Measurements from ENCODE around the gene TTLL13.
A peak's percentile ranks its signal among the peaks of the same experiment; 100 is the strongest.

Gene TTLL13, protein sequence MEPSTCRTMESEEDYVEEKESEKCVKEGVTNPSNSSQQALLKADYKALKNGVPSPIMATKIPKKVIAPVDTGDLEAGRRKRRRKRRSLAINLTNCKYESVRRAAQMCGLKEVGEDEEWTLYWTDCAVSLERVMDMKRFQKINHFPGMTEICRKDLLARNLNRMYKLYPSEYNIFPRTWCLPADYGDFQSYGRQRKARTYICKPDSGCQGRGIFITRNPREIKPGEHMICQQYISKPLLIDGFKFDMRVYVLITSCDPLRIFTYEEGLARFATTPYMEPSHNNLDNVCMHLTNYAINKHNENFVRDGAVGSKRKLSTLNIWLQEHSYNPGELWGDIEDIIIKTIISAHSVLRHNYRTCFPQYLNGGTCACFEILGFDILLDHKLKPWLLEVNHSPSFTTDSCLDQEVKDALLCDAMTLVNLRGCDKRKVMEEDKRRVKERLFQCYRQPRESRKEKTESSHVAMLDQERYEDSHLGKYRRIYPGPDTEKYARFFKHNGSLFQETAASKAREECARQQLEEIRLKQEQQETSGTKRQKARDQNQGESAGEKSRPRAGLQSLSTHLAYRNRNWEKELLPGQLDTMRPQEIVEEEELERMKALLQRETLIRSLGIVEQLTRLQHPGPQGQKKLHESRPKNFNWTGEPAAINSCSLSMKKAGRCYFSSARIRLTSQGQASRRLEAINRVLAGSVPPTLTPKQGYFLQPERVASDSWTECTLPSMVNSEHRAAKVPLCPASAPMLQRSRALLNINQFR

DNA sequence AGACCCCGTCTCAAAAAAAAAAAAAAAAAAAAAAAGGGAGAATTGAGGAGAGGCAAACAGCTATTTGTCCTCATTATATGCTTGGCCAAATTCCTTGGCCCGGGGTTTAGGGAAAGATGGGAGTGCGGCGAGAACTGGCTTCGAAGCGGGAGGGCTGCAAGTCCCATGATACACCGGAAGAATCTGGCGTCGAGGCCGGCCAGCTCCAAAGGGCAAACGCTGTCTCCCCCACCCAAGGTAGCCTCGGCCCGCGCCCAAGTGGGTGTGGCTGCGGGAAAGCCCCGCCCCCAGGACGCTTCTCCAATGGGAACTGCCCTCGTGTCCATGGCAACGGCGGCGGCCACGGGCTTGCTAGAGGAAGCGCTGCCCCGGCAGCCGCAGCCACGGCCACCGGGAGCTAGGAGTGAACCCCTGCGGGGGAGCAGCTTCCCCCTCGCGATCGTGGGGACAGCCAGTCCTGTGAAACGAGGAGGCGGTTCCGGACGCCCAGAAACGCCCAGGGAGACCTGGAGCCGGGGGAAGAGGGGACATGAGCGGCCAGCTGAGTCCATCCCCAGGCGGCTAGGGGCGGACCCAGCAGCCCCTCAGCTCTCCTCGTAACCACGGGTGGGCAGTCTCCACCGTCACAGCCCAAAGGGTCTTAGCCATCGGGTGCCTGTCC is at the start of gene TTLL13:
Gene TTLL13, plus strand, starts transcription at position 354 of the 661 bp plus-strand sequence. CDS start 1,075 bp downstream, outside the sequence.
- peak; percentile 70 to 72 (median 70) for DNase-seq (ENCODE audit: low read depth in 3 of 3)

DNA sequence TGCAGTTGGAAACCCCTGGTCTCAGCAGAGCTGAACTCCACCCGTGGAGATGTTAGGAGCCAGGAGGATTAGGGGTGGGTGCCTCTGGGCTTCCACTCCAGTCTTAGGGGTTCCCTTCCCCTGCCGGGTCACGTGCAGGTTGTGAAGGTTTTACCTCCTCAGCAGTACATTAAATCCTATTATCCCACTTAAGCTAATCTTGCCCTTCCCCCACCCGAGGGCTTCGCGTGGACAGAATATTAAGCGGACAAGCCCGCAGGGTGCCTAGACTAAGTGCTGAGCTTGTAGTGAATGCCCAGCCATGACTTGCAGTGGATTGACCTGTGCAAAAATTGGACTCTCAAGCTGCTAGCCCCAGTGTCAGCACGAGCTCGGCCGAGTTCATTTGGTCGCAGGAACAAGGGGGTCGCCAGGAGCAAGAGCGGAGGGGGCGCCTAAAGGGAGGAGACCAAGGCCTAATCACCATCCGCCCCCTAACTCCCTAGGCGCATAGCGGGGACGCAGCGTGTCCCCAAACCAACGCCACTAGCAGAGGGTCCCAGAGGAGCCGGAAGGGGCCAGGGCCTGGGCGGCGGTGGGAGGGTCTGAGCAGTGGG is 48.7 kb upstream of the TTLL13 start:
- DNase-seq (ENCODE audit: low read depth in 3 of 3), result no peak

DNA sequence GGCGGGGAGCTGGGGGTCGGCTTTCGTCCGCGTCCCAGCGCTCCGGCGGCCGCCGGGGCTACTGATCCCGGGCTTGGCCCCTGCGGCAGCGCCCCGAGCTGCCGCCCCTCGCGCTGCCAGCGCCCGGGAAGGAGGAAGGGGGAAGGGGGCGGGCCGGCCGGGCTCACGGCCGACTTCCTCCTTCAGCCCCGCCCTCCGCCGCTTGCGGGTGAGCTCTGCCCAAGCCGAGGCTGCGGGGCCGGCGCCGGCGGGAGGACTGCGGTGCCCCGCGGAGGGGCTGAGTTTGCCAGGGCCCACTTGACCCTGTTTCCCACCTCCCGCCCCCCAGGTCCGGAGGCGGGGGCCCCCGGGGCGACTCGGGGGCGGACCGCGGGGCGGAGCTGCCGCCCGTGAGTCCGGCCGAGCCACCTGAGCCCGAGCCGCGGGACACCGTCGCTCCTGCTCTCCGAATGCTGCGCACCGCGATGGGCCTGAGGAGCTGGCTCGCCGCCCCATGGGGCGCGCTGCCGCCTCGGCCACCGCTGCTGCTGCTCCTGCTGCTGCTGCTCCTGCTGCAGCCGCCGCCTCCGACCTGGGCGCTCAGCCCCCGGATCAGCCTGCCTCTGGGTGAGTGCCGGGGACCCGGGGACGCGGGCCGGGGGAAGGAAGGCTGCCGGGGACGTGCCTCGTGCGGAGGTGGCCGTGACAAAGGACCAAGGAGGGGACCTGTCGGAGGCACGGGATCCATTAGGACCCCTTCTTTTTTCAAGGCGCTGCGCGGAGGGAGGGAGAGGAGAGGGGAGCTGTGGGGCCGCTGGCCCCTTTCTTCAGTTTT is 48.0 kb upstream of the TTLL13 start, which contains the start of gene SEMA4B:
Gene SEMA4B, plus strand, starts transcription at position 201 of the 814 bp plus-strand sequence. Its CDS starts 249 bp downstream, at position 450.
- DNase-seq (ENCODE audit: low read depth in 3 of 3), result peak in 2 of 3 donors; percentile 41 to 67

DNA sequence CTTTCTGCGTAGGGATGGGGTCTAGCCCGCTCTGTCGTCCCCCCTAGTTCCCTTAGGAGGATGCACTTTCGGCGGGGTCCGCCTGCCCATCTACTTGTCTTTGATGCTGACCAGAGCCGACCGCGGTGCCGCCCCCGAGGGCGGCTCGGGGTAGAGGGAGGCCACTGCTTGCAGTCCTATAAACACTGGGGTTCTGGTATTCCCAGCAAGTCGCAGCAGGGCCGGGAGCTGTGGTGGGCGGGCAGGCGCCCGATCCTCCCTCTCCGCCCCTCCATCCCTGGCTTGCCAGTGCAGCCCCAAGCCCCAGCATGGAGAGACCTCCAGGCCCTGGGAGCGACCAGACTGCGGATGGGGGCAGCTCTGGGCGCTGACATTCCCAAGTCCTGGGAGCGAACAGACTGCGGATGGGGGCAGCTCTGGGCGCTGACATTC is 47.4 kb upstream of the TTLL13 start:
- no peak for DNase-seq (ENCODE audit: low read depth in 3 of 3)

DNA sequence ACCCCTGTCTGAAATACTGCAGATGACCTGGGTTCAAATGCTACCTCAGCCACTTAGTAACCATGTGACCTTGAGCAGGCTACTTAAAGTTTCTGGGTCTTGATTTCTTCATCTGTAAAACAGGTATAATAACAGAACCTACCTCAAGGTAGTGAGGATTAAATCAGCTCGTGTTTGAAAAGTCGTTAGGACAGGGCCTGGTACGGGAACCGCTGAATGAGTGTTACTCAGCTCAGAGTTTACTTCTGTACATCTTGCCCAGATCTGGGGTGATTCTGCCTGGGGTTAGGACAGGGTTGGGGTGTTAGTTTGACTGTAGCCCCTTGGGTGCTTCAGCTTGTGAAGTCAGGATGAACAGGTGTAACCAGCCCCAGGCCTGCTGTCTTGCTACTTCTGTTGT is 46.4 kb upstream of the TTLL13 start:
- no peak for DNase-seq (ENCODE audit: low read depth in 3 of 3)

DNA sequence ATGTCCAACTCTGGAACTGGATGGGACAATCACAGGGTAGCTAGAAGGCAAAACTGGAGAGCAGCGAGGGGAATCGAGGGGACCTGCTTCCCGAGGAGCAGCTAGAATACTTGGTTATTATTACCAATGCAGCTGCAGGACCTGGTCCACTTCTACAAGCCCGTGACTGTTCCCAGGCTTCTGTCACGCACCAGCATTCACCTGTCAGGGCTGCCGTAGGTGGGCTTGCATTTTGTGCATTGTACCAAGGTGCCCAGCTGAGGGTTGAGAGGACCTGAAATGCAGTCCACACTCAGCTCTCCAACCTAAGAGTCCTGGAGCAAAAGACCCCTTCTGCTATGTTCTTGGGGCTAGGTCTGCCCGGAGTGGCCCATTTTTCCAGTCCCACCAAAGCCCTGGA is 45.9 kb upstream of the TTLL13 start:
- no peak for DNase-seq (ENCODE audit: low read depth in 3 of 3)

DNA sequence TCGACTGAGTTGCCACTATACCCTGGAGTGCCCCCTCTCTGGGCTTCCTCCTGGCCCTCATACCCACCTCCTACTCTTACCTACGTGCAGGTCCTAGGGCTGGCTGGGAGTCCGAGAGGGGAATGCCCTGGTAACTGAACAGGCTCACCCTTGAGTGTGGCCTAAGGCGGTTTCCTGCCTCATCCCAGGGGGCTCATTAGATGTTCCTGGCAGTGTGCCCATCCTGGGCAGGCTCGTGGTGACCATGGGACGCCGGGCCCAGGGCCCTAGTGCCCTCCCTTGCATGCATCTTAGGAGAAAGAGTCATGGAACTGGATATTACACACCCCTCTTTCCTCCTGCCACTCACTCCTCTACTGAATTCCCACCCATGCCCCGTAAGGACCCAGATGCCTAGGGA is 45.4 kb upstream of the TTLL13 start:
- DNase-seq (ENCODE audit: low read depth in 3 of 3), result no peak

DNA sequence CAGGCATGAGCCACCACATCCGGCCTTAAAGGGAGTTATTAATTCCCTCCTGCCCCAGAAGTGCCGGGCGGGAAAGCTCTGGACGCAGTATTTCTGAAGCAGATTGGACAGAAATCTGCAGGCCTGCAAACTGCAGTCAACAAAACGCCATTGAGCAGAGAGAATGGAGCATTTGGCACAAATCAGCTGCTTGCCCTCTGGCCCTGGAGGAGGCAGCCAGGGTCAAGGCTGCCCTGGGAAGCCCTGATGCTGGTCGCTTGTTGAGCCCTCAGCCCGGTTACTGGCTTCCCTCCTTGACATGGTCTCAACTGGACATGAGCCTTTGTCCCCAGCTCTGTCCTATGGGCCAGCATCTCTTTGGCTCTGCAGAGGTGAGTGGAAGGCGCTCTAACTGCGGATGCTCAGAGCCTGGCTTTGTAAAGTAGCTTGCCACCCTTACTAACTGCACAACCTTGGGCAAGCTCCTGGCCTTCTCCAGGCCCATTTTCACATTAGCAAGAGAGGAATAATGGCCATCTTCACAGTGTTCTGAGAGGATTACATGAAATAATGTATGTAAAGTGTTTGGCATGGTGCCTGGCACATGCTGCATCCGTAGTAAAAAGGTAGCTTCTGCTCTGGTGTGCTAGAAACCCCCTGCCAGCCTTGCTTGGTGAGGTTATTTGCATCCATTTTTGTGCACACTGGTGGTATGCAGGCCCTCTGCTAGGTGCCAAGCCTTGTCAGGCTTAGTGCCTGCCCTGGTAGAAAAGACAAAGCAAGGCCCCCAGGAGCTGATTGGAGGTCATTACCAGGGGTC is 44.1 kb upstream of the TTLL13 start:
- no peak for DNase-seq (ENCODE audit: low read depth in 3 of 3)

DNA sequence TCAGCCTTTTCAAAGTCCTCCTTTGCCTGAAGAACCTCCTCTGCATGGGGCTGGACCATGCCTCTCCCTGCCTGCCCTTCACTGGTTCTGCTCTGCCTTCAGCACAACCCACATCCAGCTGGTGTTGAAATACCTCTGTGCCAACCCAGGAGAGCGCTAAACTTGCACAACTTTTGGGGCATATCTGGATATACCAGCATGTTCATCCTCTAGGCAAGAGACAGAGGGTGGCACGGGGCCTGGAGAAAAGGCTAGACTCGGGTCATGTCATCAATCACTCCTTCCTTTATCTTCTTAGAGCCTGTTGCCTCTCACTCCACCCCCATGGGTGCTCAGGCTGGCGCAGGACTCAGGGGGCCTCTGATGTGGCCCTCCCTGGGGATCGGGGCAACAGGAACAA is 43.5 kb upstream of the TTLL13 start:
- no peak for DNase-seq (ENCODE audit: low read depth in 3 of 3)

DNA sequence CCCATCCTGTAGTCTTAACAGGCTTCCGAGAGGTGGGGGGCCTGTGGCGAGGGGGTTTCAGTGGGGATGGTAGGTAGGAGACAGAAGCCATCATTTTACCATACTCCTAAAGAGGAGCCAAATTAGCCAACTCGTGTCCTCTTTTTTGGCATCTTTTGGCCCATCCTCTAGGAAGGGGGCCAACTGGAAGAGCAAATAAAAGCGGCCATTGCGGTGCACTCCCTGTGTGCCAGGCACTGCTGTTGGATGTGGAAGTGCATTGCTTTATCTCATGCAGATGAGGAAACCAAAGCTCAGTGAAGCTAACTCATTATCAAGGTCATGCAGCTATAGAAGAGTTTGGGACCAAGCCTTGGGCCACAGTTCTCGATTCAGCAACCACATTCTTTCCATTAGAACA is 42.1 kb upstream of the TTLL13 start:
- DNase-seq (ENCODE audit: low read depth in 3 of 3), result no peak

DNA sequence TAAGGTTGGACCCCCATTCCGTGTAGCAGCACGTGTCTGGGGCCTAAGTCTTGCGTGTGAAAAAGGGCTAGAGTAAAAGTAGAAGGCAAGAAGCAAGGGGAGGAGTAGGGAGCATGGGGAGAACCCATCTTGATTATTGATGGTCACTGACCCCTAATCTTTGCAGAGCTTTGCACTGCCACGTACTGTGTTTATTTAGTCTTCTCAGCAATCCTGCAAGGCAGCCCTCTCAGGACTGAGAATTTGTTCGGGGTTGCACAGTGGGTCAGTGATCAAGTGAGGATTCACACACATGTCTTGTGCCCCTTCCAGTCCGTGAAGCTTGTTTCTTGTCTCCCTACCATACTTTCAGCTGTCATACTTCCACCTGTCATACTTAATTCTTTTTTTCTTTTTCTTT is 41.0 kb upstream of the TTLL13 start:
- DNase-seq (ENCODE audit: low read depth in 3 of 3), result no peak

DNA sequence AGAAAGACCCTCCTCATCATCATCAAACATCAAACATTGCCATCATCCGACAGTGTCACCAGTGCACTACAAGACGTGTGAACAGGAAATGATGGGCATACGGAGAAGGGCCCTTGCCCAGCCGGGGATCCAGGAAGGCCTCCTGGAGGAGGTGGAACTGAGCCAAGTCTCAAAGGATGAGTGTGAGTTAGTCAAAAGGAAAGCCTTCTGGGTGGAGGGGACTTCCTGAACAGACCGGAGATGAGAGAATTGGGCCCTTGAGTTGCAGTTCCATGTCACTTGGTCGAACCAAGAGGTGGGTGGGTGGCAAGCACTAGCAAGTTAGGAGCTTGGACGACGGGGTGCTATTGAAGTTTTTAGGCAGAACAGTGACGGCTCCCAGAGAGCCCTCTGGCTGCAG is 39.8 kb upstream of the TTLL13 start:
- no peak for DNase-seq (ENCODE audit: low read depth in 3 of 3)

DNA sequence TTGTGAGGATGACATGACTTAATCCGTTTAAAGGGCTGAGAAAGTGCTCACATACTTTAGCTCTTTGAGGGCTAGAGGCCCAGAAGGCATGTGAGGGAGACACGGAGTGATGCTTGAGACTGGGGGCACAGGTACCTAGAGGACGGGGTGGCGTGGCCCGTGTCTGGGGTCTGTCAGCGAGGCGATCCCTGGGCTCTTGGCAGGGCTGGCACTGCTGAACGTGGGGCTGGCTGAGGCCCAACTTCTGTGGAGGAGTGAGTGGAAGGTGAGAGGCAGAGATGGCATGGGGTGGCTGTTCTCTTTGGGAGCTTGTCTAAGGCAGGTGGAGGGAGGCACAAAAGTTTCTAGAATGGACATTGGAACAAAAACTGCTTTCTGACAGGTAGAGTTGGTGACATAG is 38.8 kb upstream of the TTLL13 start:
- DNase-seq (ENCODE audit: low read depth in 3 of 3), result no peak

DNA sequence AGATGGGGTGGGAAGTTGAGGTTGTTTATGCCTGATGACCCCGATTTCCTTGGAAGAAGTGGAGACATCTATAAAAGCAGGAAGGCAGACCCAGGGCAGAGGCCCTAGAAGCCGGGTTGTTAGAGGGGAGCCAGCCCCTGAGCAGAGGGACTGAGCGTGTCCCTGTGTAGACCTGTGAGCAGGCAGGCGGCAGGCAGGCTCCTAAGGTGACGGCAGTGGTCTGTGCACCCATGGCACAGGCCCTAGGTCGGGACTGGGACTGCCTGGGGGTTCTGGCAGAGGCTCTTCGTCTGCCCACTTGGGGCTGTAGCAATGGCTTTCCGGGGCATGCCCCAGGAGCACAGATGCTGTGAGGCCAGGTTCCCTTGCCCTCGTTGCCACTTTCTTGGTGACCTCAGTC is 38.3 kb upstream of the TTLL13 start:
- DNase-seq (ENCODE audit: low read depth in 3 of 3), result no peak

DNA sequence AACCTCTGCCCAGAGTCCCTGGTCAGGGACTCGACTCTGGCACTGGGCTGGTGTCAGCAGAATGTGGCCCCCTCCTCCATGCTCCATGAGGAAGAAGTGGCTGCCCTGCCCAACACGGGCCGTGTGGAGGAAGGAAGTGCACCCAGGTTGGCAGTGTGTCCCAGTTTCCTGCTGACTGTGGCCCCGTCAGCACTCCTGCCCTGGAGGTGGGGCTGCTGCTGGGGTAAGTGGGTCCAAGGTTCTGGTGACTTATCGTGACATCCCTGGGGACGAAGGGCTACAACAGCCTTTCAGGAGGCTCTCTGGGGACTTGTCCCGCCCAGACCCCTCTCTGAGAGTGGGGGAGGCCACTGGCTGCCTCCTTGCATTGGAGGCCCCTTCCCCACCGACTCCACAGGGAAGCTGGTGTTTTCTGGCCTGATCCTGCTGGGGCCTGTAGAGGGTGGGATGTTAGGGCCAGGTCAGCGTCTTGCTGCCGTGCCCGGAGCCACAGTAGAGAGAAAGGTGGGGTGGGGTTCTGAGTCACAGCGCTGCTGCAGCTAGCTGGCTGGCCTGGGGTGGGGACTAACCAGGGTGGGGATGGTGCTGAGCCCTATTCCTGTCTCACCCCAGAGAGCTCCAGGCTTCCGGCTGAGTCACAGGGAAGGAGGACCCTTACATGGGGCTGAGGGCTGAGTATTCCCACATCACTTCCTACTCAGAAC is 37.8 kb upstream of the TTLL13 start:
- DNase-seq (ENCODE audit: low read depth in 3 of 3), result no peak

DNA sequence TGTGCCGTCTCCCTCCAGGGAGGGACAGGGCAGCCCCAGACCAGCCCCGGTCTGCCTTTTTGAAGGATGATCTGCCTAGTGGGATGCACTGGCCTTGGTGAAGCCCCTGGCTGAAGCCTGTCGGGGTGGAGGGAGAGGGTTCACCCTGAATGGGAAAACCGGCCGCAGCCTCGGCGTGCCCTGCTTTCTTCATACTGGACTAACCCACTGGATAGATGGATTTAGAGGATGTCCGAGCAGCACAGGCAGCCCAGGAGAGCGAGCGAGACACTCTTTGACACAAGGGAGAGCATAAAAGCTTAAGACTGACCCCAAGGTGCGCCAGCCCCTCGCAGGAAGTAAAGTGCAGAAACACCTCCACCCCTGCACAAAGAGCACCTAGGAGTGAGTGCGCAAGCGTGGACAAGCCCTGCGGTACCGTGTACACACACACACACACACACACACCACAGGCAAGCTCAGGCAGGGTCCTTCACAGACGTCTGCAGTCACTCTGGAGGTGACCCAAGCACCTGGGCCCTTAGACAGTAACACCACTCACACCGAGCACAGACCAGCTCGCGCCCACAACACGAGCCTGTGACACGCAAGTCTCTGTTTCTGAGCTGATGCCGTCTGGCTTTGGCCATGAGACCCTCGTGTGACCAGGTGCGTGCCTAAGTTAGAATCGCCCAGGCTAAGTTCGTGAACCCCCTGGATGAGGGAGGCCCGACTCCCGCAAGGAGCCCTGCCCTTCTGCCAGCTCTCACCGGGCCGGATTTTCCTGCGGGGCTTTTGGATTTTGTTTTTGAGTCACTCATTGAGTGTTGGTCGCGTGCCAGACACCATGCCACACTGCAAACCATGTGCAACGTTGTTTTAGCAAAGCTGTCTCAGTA is 36.9 kb upstream of the TTLL13 start:
- DNase-seq (ENCODE audit: low read depth in 3 of 3), result no peak

DNA sequence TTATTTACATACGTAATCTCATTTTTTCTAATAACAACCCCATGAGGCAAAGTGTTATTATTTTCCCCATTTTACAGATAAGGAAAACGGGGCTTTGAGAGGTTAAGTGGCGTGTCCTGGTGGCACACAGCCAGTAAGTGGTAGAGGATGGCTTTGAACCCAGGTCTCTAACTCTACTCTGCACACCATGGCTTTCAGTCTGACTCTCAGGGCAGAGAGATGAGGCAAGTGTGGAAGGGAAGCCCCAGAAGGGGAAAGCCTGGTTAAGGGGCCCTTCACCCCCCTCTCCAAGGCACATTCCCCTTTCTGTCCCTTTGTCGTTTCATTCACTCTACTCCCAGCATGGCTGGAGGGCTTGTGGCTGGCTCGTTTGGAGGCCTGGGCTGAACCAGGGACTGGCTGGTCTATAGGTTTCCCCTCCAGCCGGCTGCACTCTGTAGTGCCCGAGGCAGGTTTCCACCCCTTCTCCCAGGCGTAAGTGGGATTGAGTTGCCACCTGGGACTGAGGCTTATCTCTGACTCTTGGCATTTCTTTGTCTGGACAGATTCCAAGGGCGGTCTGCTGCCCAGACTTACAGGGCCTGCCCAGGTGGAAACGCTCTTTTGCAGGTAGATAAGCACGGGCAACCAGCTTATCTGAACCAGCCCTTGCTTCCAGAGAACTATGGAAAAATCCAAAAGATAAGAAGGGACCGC is 36.1 kb upstream of the TTLL13 start:
- no peak for DNase-seq (ENCODE audit: low read depth in 3 of 3)

DNA sequence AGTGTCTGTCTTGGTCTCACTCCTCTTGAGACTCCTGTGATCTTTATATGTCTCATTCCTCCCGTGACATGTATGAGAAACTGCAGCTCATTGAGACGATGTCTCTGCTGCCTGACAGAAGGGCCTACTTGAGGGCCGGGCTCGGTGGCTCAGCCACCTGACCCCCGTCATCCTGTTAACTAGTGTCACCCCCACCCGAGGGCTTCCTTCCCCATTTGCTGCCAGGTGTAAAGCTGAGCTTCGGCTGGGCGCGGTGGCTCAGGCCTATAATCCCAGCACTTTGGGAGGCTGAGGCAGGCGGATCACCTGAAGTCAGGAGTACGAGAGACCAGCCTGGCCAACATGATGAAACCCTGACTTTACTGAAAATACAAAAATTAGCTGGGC is 35.5 kb upstream of the TTLL13 start:
- DNase-seq (ENCODE audit: low read depth in 3 of 3), result no peak

All from stimulated activated CD4-positive, alpha-beta T cell treated with anti-CD3 and anti-CD28 coated beads, TNF-alpha, amount 100 ng/mL, for 48 hours (primary cell).